ENCODE results near the gene DNAJB11. TPM values are rescaled to one million over a fixed set of nuclear protein-coding genes. Genes with fewer than 3 reads are reported as not detected.

The DNAJB11 gene
- total RNA-seq, 1 donor from 2014 or later, result 71.2 TPM

- Mint-ChIP-seq H3K4me1 (ENCODE audit: unreplicated experiment) (peaks cover 9% of the 10 kb centered on the region), H3K36me3 (ENCODE audit: low read depth, unreplicated experiment) (no peaks in the 10 kb centered on the region), H3K27me3 (ENCODE audit: unreplicated experiment) (peaks cover 4% of the 10 kb centered on the region), H3K4me3 (ENCODE audit: unreplicated experiment) (no peak overlapping the region), H3K9me3 (ENCODE audit: unreplicated experiment) (no peaks in the 10 kb centered on the region), H3K27ac (ENCODE audit: unreplicated experiment) (no peak overlapping the region)
- no peak for DNase-seq (ENCODE audit: low spot score)
- TF ChIP-seq CTCF (IDR thresholded peaks at IDR 0.05; ENCODE audit: unreplicated experiment), result no peak
Observed at GRCh38 chr3:186616299-186616617, 45.7 kb downstream of the DNAJB11 start.

DNA sequence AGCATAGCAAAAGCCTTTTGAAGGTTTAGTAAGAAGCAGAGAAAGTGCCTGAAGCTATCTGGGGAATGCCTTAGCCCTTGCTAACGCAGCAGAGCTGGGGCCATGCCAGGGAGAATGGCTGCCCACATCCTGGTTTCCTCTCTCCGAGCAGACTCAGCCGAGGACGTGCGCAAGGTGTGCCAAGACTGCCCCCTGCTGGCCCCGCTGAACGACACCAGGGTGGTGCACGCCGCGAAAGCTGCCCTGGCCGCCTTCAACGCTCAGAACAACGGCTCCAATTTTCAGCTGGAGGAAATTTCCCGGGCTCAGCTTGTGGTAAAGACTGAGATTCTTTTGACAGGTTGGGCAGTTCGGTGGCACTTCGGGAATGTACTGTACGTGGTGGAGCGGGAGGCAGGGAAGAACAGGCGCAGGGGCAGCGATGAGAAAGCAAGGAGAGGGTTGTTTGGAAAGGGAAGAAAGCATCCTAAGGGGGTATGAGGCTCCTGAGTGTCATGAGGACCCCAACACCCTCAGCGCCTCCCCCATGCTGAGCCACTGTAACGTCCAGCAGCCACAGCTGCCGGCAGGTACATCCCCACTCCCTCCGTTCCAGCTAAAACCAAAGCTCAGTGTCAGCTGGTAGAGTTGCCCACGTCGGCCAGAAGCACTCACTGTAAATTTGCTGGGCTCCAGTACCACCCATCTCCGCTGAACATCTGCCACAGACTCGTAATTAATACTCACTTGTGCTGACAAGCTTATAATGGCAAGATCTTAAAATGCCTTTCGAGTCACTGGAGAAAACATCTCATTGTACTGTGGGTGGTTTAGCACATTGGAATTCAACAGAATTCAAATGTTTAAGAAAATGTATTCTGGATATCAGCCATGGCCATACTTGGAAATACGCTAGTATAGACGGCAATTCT is 46.8 kb downstream of the DNAJB11 start:
- Mint-ChIP-seq H3K27ac (ENCODE audit: unreplicated experiment) (no peak overlapping the region), H3K27me3 (ENCODE audit: unreplicated experiment) (peaks cover 4% of the 10 kb centered on the region), H3K4me3 (ENCODE audit: unreplicated experiment) (no peak overlapping the region), H3K4me1 (ENCODE audit: unreplicated experiment) (peaks cover 9% of the 10 kb centered on the region), H3K36me3 (ENCODE audit: low read depth, unreplicated experiment) (no peaks in the 10 kb centered on the region), H3K9me3 (ENCODE audit: unreplicated experiment) (no peaks in the 10 kb centered on the region)
- TF ChIP-seq CTCF (IDR thresholded peaks at IDR 0.05; ENCODE audit: unreplicated experiment), result peak; percentile 92
- DNase-seq (ENCODE audit: low spot score), result peak; percentile 69

DNA sequence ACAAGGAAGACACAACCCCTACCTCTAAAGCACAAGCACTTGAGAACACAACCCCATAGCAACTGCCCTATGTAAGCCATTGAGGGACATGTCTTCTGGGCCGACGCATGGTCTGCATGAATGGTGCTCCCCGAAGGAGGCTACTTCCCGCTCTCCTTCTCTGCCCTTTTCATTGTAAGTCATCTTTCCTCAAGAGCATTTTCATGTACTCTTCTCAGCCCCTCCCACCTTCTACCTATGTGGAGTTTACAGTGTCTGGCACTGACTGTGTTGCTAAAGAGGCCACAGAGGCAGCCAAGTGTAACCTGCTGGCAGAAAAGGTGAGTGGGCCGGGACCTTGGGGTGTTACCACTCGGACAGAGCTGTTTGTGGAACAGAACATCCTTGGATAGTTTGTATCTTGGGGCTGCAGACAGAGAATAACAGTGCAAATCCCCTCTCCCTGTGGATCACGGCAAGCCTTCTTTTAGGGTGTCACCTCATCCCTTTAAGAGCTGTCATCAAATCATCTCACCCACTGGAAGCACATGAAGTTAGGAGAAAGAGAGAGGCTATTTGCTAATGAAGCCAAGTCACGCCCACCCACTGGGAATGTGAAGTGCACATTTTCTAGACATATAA is 47.9 kb downstream of the DNAJB11 start:
- Mint-ChIP-seq H3K36me3 (ENCODE audit: low read depth, unreplicated experiment) (no peaks in the 10 kb centered on the region), H3K27ac (ENCODE audit: unreplicated experiment) (no peak overlapping the region), H3K4me3 (ENCODE audit: unreplicated experiment) (no peak overlapping the region), H3K27me3 (ENCODE audit: unreplicated experiment) (no peaks in the 10 kb centered on the region), H3K9me3 (ENCODE audit: unreplicated experiment) (no peaks in the 10 kb centered on the region), H3K4me1 (ENCODE audit: unreplicated experiment) (peaks cover 9% of the 10 kb centered on the region)
- DNase-seq (ENCODE audit: low spot score), result no peak
- no peak for TF ChIP-seq CTCF (IDR thresholded peaks at IDR 0.05; ENCODE audit: unreplicated experiment)

DNA sequence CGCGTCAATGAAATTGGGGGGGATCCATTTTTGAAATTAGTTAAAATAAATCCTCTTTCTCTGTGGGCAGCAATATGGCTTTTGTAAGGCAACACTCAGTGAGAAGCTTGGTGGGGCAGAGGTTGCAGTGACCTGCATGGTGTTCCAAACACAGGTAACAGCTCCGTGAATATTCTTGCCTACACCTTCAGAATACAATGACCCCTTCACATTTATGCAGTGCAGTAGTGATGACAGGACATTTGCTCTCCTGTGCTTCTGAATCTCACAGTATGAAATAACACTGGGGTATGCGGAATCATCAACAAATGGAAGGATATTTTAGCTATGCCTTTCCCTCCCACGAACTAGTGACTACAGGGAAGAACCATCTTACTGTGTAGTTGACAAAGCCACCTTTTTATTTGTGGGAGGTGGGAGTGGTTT is 49.3 kb downstream of the DNAJB11 start:
- H3K4me3 Mint-ChIP-seq (ENCODE audit: unreplicated experiment), result no peak overlapping the region
- H3K27me3 Mint-ChIP-seq (ENCODE audit: unreplicated experiment), result no peaks in the 10 kb centered on the region
- TF ChIP-seq CTCF (IDR thresholded peaks at IDR 0.05; ENCODE audit: unreplicated experiment), result no peak
- H3K27ac Mint-ChIP-seq (ENCODE audit: unreplicated experiment), result no peak overlapping the region
- H3K4me1 Mint-ChIP-seq (ENCODE audit: unreplicated experiment), result peaks cover 4% of the 10 kb centered on the region
- no peaks in the 10 kb centered on the region for H3K9me3 Mint-ChIP-seq (ENCODE audit: unreplicated experiment)
- no peak for DNase-seq (ENCODE audit: low spot score)
- H3K36me3 Mint-ChIP-seq (ENCODE audit: low read depth, unreplicated experiment), result no peaks in the 10 kb centered on the region

Data from endothelial cell (in vitro differentiated cells).